ENCODE results near the gene MID1. TPM values are rescaled to one million over a fixed set of nuclear protein-coding genes. Genes with fewer than 3 reads are reported as not detected.

Gene MID1
- total and polyA plus RNA-seq, 9 of the 15 experiments (the other 6 are each of a cell fraction or from before 2014, with no cell fraction given): 0.07 to 0.54 (median 0.33) TPM

DNA sequence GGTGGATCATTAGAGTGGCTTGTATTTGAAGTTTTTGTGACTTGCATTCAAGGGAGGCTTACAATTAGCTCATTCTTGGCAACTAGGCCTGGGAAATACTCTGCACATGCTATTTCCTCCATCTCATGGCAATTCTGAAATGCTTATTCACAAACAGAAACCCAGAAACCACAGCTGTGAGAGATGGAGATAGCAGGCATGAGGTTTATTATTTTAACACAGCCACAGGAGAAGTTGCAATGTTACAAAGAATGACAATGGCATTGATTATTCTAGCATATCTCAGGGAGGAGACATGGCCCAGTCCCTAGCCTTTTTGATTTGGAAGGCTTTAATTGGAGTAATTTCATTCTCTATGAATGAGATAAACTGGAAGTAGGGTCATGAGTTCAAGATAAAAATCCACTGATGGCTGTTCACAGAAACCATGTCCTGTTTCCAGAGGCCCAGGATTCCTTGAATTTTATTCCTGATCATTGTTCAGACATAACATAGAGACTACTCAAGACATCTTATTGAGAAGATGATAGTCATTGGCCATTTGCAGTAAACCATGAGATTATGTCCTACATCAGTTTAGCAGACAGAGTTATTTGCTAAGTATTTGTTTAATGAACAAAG is 123.9 kb downstream of the MID1 start:
- no peaks in the 10 kb centered on the region for H3K79me2 ChIP-seq (ENCODE audit: control insufficient read depth, insufficient read depth, low read length)
- DNase-seq (ENCODE audit: extremely low read depth in 1 of 4, low spot score in 3 of 4): no peak
- in situ Hi-C loops (cut with MboI): no loop called here

More for the DNA sequence above, 123.9 kb downstream of the MID1 start:
- intact Hi-C loops (cut with micrococcal nuclease): no loop called here
- Histone ChIP-seq H3K9ac (ENCODE audit: insufficient read depth in 1 of 2, low read depth in 2 of 2, low read length in 2 of 2) (no peak overlapping the region), H3K4me2 (ENCODE audit: insufficient read depth, low read length) (no peak overlapping the region), H3K27me3 (ENCODE audit: control insufficient read depth in 2 of 2, insufficient read depth in 2 of 2, low read length in 2 of 2) (peaks cover 0 to 4% of the 10 kb centered on the region in 2 experiments; a peak in 1 of 5 replicates), H3K27ac (ENCODE audit: extremely low read depth, low read depth, low read length) (no peak overlapping the region), H3K4me3 (no peak overlapping the region), H4K20me1 (replicated peaks; ENCODE audit: control insufficient read depth, insufficient read depth, low read length) (no peaks in the 10 kb centered on the region), H3K4me1 (replicated peaks in 1 of 2; ENCODE audit: control insufficient read depth in 2 of 2, insufficient read depth in 2 of 2, low read length in 2 of 2) (no peaks in the 10 kb centered on the region), H2AFZ (ENCODE audit: low read depth, low read length) (no peak overlapping the region), H3K36me3 (ENCODE audit: control insufficient read depth, insufficient read depth, low read length) (no peaks in the 10 kb centered on the region), H3K9me1 (ENCODE audit: control insufficient read depth, insufficient read depth, low read length) (no peaks in the 10 kb centered on the region), H3K9me3 (replicated peaks; ENCODE audit: control insufficient read depth, insufficient read depth, low read depth, low read length) (no peaks in the 10 kb centered on the region)
- TF ChIP-seq ERF (CRISPR knock-in tag; IDR thresholded peaks at IDR 0.05) (no peak), MAFK (IDR thresholded peaks at IDR 0.05; ENCODE audit: low read length) (no peak), TCF7 (IDR thresholded peaks at IDR 0.05; ENCODE audit: borderline replicate concordance) (no peak), NR2F6 (CRISPR knock-in tag; IDR thresholded peaks at IDR 0.05) (no peak), ZNF584 (CRISPR knock-in tag; IDR thresholded peaks at IDR 0.05; ENCODE audit: low read depth) (no peak), KLF10 (CRISPR knock-in tag; IDR thresholded peaks at IDR 0.05) (no peak), ADNP (tag; IDR thresholded peaks at IDR 0.05) (no peak)
- TF ChIP-seq, protein P1, sequence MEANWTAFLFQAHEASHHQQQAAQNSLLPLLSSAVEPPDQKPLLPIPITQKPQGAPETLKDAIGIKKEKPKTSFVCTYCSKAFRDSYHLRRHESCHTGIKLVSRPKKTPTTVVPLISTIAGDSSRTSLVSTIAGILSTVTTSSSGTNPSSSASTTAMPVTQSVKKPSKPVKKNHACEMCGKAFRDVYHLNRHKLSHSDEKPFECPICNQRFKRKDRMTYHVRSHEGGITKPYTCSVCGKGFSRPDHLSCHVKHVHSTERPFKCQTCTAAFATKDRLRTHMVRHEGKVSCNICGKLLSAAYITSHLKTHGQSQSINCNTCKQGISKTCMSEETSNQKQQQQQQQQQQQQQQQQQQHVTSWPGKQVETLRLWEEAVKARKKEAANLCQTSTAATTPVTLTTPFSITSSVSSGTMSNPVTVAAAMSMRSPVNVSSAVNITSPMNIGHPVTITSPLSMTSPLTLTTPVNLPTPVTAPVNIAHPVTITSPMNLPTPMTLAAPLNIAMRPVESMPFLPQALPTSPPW (CRISPR knock-in tag; IDR thresholded peaks at IDR 0.05): no peak
- TF ChIP-seq, protein P2, sequence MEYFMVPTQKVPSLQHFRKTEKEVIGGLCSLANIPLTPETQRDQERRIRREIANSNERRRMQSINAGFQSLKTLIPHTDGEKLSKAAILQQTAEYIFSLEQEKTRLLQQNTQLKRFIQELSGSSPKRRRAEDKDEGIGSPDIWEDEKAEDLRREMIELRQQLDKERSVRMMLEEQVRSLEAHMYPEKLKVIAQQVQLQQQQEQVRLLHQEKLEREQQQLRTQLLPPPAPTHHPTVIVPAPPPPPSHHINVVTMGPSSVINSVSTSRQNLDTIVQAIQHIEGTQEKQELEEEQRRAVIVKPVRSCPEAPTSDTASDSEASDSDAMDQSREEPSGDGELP (CRISPR knock-in tag; IDR thresholded peaks at IDR 0.05; ENCODE audit: borderline replicate concordance): no peak
- CTCF ChIA-PET (ENCODE audit: low intra/inter-chr PET ratio): no interaction called here
- FAIRE-seq (no peak), ATAC-seq (no peak)
- POLR2A ChIA-PET: no interaction called here
- no TSS peak for BruUV-seq (replicated peaks)
